Gastrocnemius medialis (tissue), 4 donors: ENCODE data around the gene LTB4R2. TPM values are rescaled to one million over a fixed set of nuclear protein-coding genes. Genes with fewer than 3 reads are reported as not detected.

Source experiments
- ATAC-seq, 2 donors: fragments of 150-250 bp; one replicate each; pipeline ENCODE4 v1.9.1; 2016
- DNase-seq, 2 donors: peaks; one replicate each; pipeline ENCODE4 v3.0.0-alpha.2; 2019
- H3K27ac ChIP-seq, 4 donors: fragments of 200-600 bp; sonication (generic); 1 replicate in 1 of 4; 2 replicates in 3 of 4; pipeline ENCODE4 v1.5.1; 2016 to 2018; ENCODE audit warnings: mild to moderate bottlenecking in 2 of 4, moderate library complexity in 1 of 4
- H3K27me3 ChIP-seq, 3 donors: fragments of 200-600 bp; sonication (generic) in 2 of 3; 1 replicate in 1 of 3; 2 replicates in 2 of 3; pipeline versions ENCODE4 v1.5.1 to v1.6.0; 2016 to 2019; ENCODE audit warnings: mild to moderate bottlenecking in 1 of 3, moderate library complexity in 1 of 3
- H3K36me3 ChIP-seq, 2 donors: fragments of 200-600 bp; sonication (generic) in 1 of 2; one replicate each; pipeline ENCODE4 v1.5.1; 2017 to 2018
- H3K4me1 ChIP-seq, 2 donors: fragments of 200-600 bp; sonication (generic) in 1 of 2; one replicate each; pipeline ENCODE4 v1.5.1; 2016 to 2017; ENCODE audit warnings: mild to moderate bottlenecking in 2 of 2
- H3K4me3 ChIP-seq, 4 donors: fragments of 200-600 bp; sonication (generic) in 3 of 4; 1 replicate in 1 of 4; 2 replicates in 3 of 4; pipeline ENCODE4 v1.5.1; 2016 to 2019; ENCODE audit warnings: mild to moderate bottlenecking in 2 of 4
- H3K9me3 ChIP-seq, 3 donors: fragments of 200-600 bp; sonication (generic) in 2 of 3; 1 replicate in 1 of 3; 2 replicates in 2 of 3; pipeline ENCODE4 v1.5.1; 2016 to 2019
- CTCF ChIP-seq, 5 experiments: fragments of 450-650 bp in 3 of 5; fragments of 200-600 bp in 2 of 5; sonication (generic) in 2 of 5; IDR thresholded peaks in 4 of 5; conservative IDR thresholded peaks in 1 of 5; 1 replicate in 4 of 5; 2 replicates in 1 of 5; pipeline ENCODE4 v1.5.1; 2016 to 2019; ENCODE audit warnings: antibody characterized with exemption in 5 of 5, mild to moderate bottlenecking in 3 of 5, moderate library complexity in 3 of 5
- POLR2A ChIP-seq, 2 donors: fragments of 450-650 bp; IDR thresholded peaks; one replicate each; pipeline ENCODE4 v1.6.1; 2017; ENCODE audit warnings: antibody characterized with exemption in 2 of 2, mild to moderate bottlenecking in 2 of 2, moderate library complexity in 2 of 2
- in situ Hi-C, 4 donors: fragments of 200-750 bp; cut with MboI; loops; one replicate each; pipeline versions ENCODE4 v1.15.0 to v1.8.0; 2017; ENCODE audit warnings: low sequenced_read_pairs in 4 of 4
- intact Hi-C: fragments of 100-400 bp; cut with DNase I; formaldehyde crosslinking; loops from one replicate; pipeline ENCODE4 v1.15.1; 2023; ENCODE audit warnings: low total_unique reads
- total RNA-seq, 4 donors: library from RNA; depleted of rRNA; stranded (reverse); fragments of >200 nt; gene quantifications; one replicate each; pipeline versions ENCODE4 v1.1.0 to v1.2.3, GENCODE V29; 2016

LTB4R2 gene
- total RNA-seq, 4 donors from 2014 or later = 0.39 to 3.3 (median 2.0) TPM

GRCh38 chr14:24307575-24308341, 2.2 kb upstream of the LTB4R2 start, which contains the start of gene CIDEB:
Gene CIDEB, minus strand, starts transcription at chr14:24307977. Its CDS starts 119 bp downstream, at chr14:24307858.
- peaks cover 0 to 45% of the 10 kb centered on the region in 2 donors for H3K36me3 ChIP-seq
- intact Hi-C loops = no loop called here
- peak in 1 of 2 donors; percentile 38 for ATAC-seq
- no peaks in the 10 kb centered on the region for H3K9me3 ChIP-seq
- H3K27ac ChIP-seq = no peak within 1 kb of the TSS
- in situ Hi-C loops = loop anchor here in 1 of 4 donors (10.0 kb wide), 1 partner anchor 63 kb away; the partner anchor contains the start of gene TINF2
- no peak within 1 kb of the TSS for H3K4me3 ChIP-seq
- DNase-seq = no peak
- no peaks in the 10 kb centered on the region for H3K27me3 ChIP-seq
- H3K4me1 ChIP-seq = peaks cover 12 to 13% of the 10 kb centered on the region in 2 donors
- TF ChIP-seq POLR2A (IDR thresholded peaks at IDR 0.05) = no peak
- TF ChIP-seq CTCF (IDR thresholded peaks at IDR 0.05 in 4 of 5, conservative IDR thresholded peaks at IDR 0.05 in 1 of 5) = peak; percentile 50 to 92 (median 72)

GRCh38 chr14:24308342-24309124, 1.4 kb upstream of the LTB4R2 start:
- Histone ChIP-seq H3K27ac (no peak overlapping the region), H3K4me1 (peaks cover 12 to 13% of the 10 kb centered on the region in 2 donors), H3K4me3 (no peak overlapping the region), H3K9me3 (no peaks in the 10 kb centered on the region), H3K36me3 (peaks cover 0 to 37% of the 10 kb centered on the region in 2 donors), H3K27me3 (no peaks in the 10 kb centered on the region)
- in situ Hi-C loops = loop anchor here in 1 of 4 donors (10.0 kb wide), 1 partner anchor 64 kb away; the partner anchor contains the start of gene TINF2
- intact Hi-C loops = no loop called here
- ATAC-seq (no peak), DNase-seq (no peak)
- no peak for TF ChIP-seq POLR2A (IDR thresholded peaks at IDR 0.05)
- TF ChIP-seq CTCF (IDR thresholded peaks at IDR 0.05 in 4 of 5, conservative IDR thresholded peaks at IDR 0.05 in 1 of 5) = peak in 1 of 5 experiments; percentile 32

- intact Hi-C loops (loop anchor here (2.0 to 5.0 kb wide), 2 partner anchors 67 to 127 kb away; partner anchors contain the start of gene TINF2), in situ Hi-C loops (no loop called here)
- H3K4me1 ChIP-seq = peaks cover 12 to 19% of the 10 kb centered on the region in 2 donors
- H3K36me3 ChIP-seq = peaks cover 0 to 20% of the 10 kb centered on the region in 2 donors
- TF ChIP-seq CTCF (IDR thresholded peaks at IDR 0.05 in 4 of 5, conservative IDR thresholded peaks at IDR 0.05 in 1 of 5) (no peak), POLR2A (IDR thresholded peaks at IDR 0.05) (no peak)
- no peaks in the 10 kb centered on the region for H3K9me3 ChIP-seq
- peak overlapping the region; percentile 71 to 81 (median 73) for H3K27ac ChIP-seq
- H3K4me3 ChIP-seq = peak overlapping the region; percentile 51 to 75 (median 55)
- no peaks in the 10 kb centered on the region for H3K27me3 ChIP-seq
- ATAC-seq = no peak
- DNase-seq = no peak
Observed at GRCh38 chr14:24310265-24310645, 315 bp downstream of the LTB4R2 start.

GRCh38 chr14:24310646-24311604, 985 bp downstream of the LTB4R2 start, which contains the start of gene LTB4R:
Gene LTB4R, plus strand, starts transcription at chr14:24311502. Its CDS starts 4,150 bp downstream, at chr14:24315652.
- peak; percentile 38 to 74 for DNase-seq

More at GRCh38 chr14:24310646-24311604, 985 bp downstream of the LTB4R2 start, which contains the start of gene LTB4R:
- Histone ChIP-seq H3K27ac (peak within 1 kb of the TSS; percentile 71 to 81 (median 73)), H3K4me1 (peaks cover 12 to 19% of the 10 kb centered on the region in 2 donors), H3K36me3 (peaks cover 0 to 13% of the 10 kb centered on the region in 2 donors), H3K9me3 (no peaks in the 10 kb centered on the region), H3K27me3 (no peaks in the 10 kb centered on the region), H3K4me3 (peak within 1 kb of the TSS; percentile 51 to 75 (median 55))
- in situ Hi-C loops = no loop called here
- peak in 4 of 5 experiments; percentile 40 to 54 (median 46) for TF ChIP-seq CTCF (IDR thresholded peaks at IDR 0.05 in 4 of 5, conservative IDR thresholded peaks at IDR 0.05 in 1 of 5)
- no peak for TF ChIP-seq POLR2A (IDR thresholded peaks at IDR 0.05)
- intact Hi-C loops = loop anchor here (1.0 to 5.0 kb wide), 3 partner anchors 40 to 126 kb away; partner anchors contain the start of genes RABGGTA and TINF2
- ATAC-seq = peak; percentile 76 to 85
